Gastroesophageal sphincter (tissue), 4 donors: ENCODE results near the gene FHIT. TPM values are rescaled to one million over a fixed set of nuclear protein-coding genes. Genes with fewer than 3 reads are reported as not detected.

ENCODE experiments used
- ATAC-seq: fragments of 150-250 bp; one replicate; pipeline ENCODE4 v1.9.1; 2016; ENCODE audit warnings: mild to moderate bottlenecking, moderate library complexity
- H3K27ac ChIP-seq, 4 donors: fragments of 200-600 bp; sonication (generic) in 3 of 4; 1 replicate in 3 of 4; 2 replicates in 1 of 4; pipeline ENCODE4 v1.5.1; 2016 to 2019
- H3K27me3 ChIP-seq: fragments of 200-600 bp; sonication (generic); one replicate; pipeline ENCODE4 v1.5.1; 2019
- H3K36me3 ChIP-seq, 2 donors: fragments of 200-600 bp; sonication (generic); one replicate each; pipeline ENCODE4 v1.5.1; 2019; ENCODE audit warnings: control low read depth in 1 of 2
- H3K4me1 ChIP-seq, 3 donors: fragments of 200-600 bp; sonication (generic); 1 replicate in 2 of 3; 2 replicates in 1 of 3; pipeline ENCODE4 v1.5.1; 2016 to 2019; ENCODE audit warnings: control low read depth in 2 of 3
- H3K4me3 ChIP-seq, 2 donors: fragments of 200-600 bp; sonication (generic); one replicate each; pipeline ENCODE4 v1.5.1; 2019; ENCODE audit warnings: mild to moderate bottlenecking in 1 of 2, moderate library complexity in 1 of 2
- H3K9me3 ChIP-seq, 3 donors: fragments of 200-600 bp; sonication (generic); one replicate each; pipeline ENCODE4 v1.5.1; 2017 to 2019; ENCODE audit warnings: control low read depth in 2 of 3
- CTCF ChIP-seq, 4 experiments: fragments of 200-600 bp in 2 of 4; fragments of 450-650 bp in 2 of 4; sonication (generic) in 1 of 4; IDR thresholded peaks; one replicate each; pipeline ENCODE4 v1.5.1; 2017 to 2019; ENCODE audit warnings: antibody characterized with exemption in 4 of 4, mild to moderate bottlenecking in 2 of 4, moderate library complexity in 2 of 4
- EP300 ChIP-seq: sonication (generic); formaldehyde crosslinking; IDR thresholded peaks from one replicate; pipeline ENCODE4 v1.6.1; 2017; ENCODE audit warnings: antibody characterized with exemption, mild to moderate bottlenecking
- POLR2A ChIP-seq, 2 donors: fragments of 450-650 bp; IDR thresholded peaks; one replicate each; pipeline ENCODE4 v1.6.1; 2017; ENCODE audit warnings: antibody characterized with exemption in 2 of 2, mild to moderate bottlenecking in 2 of 2, moderate library complexity in 1 of 2
- POLR2AphosphoS5 ChIP-seq: sonication (generic); formaldehyde crosslinking; IDR thresholded peaks from one replicate; pipeline ENCODE4 v1.6.1; 2017; ENCODE audit warnings: antibody characterized with exemption
- WGBS, 2 donors: methylation state at CpG; one replicate each; pipeline ENCODE4 v1.1.5; 2018; ENCODE audit warnings: low coverage in 1 of 2; 5-methylcytosine and 5-hydroxymethylcytosine counted together
- total RNA-seq, 4 donors: library from RNA; depleted of rRNA; stranded (reverse); fragments of >200 nt; gene quantifications; one replicate each; pipeline ENCODE4 v1.1.0, GENCODE V29; 2016

FHIT gene
- total RNA-seq, 4 donors from 2014 or later: 1.4 to 7.3 (median 3.9) TPM

- 39 to 56% methylated on average over 3 of the region's 3 CpGs for WGBS, 2 donors
These were observed 1010.8 kb downstream of the FHIT start for GRCh38 chr3:60240492-60240891.

GRCh38 chr3:60238550-60238949 is 1012.7 kb downstream of the FHIT start:
- WGBS, 2 donors: 91 to 100% methylated on average over 1 to 2 of the region's 2 CpGs
- Histone ChIP-seq H3K9me3 (no peaks in the 10 kb centered on the region), H3K4me1 (no peaks in the 10 kb centered on the region), H3K27me3 (no peaks in the 10 kb centered on the region), H3K27ac (no peak overlapping the region), H3K36me3 (no peaks in the 10 kb centered on the region), H3K4me3 (no peak overlapping the region)
- no peak for TF ChIP-seq CTCF (IDR thresholded peaks at IDR 0.05)
- no peak for TF ChIP-seq EP300
- TF ChIP-seq POLR2AphosphoS5: no peak
- no peak for TF ChIP-seq POLR2A (IDR thresholded peaks at IDR 0.05)
- ATAC-seq: no peak

More at GRCh38 chr3:60240492-60240891, 1010.8 kb downstream of the FHIT start:
- Histone ChIP-seq H3K4me3 (no peak overlapping the region), H3K27me3 (no peaks in the 10 kb centered on the region), H3K4me1 (no peaks in the 10 kb centered on the region), H3K9me3 (no peaks in the 10 kb centered on the region), H3K36me3 (no peaks in the 10 kb centered on the region), H3K27ac (no peak overlapping the region)
- no peak for TF ChIP-seq POLR2AphosphoS5
- no peak for TF ChIP-seq EP300
- no peak for TF ChIP-seq CTCF (IDR thresholded peaks at IDR 0.05)
- TF ChIP-seq POLR2A (IDR thresholded peaks at IDR 0.05): no peak
- no peak for ATAC-seq

- no peaks in the 10 kb centered on the region for H3K9me3 ChIP-seq
- no peaks in the 10 kb centered on the region for H3K4me1 ChIP-seq
- no peak for ATAC-seq
- no peaks in the 10 kb centered on the region for H3K27me3 ChIP-seq
- no peak overlapping the region for H3K4me3 ChIP-seq
- 76 to 86% methylated on average over 2 of the region's 2 CpGs for WGBS, 2 donors
- no peak for TF ChIP-seq POLR2A (IDR thresholded peaks at IDR 0.05)
- no peak for TF ChIP-seq POLR2AphosphoS5
- TF ChIP-seq EP300: no peak
- no peak for TF ChIP-seq CTCF (IDR thresholded peaks at IDR 0.05)
- H3K27ac ChIP-seq: no peak overlapping the region
- H3K36me3 ChIP-seq: no peaks in the 10 kb centered on the region
These were observed 1021.8 kb downstream of the FHIT start for GRCh38 chr3:60229502-60229901.

GRCh38 chr3:60228823-60229222 is 1022.4 kb downstream of the FHIT start:
- H3K36me3 ChIP-seq: no peaks in the 10 kb centered on the region
- no peaks in the 10 kb centered on the region for H3K9me3 ChIP-seq
- no peaks in the 10 kb centered on the region for H3K4me1 ChIP-seq
- no peak overlapping the region for H3K27ac ChIP-seq
- WGBS, 2 donors: 71 to 79% methylated on average over 3 to 4 of the region's 4 CpGs
- ATAC-seq: no peak
- H3K27me3 ChIP-seq: no peaks in the 10 kb centered on the region
- TF ChIP-seq CTCF (IDR thresholded peaks at IDR 0.05): no peak
- TF ChIP-seq POLR2AphosphoS5: no peak
- no peak for TF ChIP-seq EP300
- no peak for TF ChIP-seq POLR2A (IDR thresholded peaks at IDR 0.05)
- no peak overlapping the region for H3K4me3 ChIP-seq

- no peaks in the 10 kb centered on the region for H3K4me1 ChIP-seq
- no peaks in the 10 kb centered on the region for H3K9me3 ChIP-seq
- ATAC-seq: no peak
- no peak for TF ChIP-seq EP300
- H3K27ac ChIP-seq: no peak overlapping the region
- H3K36me3 ChIP-seq: no peaks in the 10 kb centered on the region
- no peak overlapping the region for H3K4me3 ChIP-seq
- no peaks in the 10 kb centered on the region for H3K27me3 ChIP-seq
- WGBS, 2 donors: 29 to 44% methylated on average over 2 of the region's 2 CpGs
These were observed 1024.3 kb downstream of the FHIT start for GRCh38 chr3:60226912-60227311.
